Measurements from ENCODE around the gene PRKCQ. TPM values are rescaled to one million over a fixed set of nuclear protein-coding genes. Genes with fewer than 3 reads are reported as not detected.

The PRKCQ gene
- total RNA-seq, 3 donors from 2014 or later = 1.5 to 2.2 (median 1.6) TPM

DNA sequence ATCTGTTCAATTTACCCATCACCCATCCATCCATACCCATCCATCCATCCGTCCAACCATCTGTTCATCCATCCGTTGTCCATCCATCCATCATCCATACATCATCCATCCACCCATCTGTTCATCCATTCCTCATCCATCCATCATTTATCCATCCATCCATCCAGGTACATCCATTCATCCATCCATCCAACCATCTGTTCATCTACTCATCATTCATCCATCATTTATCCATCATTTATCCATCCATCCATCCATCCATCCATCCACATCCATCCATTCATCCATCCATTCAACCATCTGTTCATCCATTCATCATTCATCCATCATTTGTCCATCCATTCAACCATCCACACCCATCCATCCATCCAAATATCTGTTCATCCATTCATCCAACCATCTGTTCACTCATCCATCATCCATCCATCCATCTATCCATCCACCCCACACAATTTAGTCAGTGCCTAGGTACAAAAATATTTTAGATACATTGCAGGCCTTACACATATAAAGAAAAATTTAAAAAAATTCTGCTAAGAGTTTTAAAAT lies 119.1 kb downstream of the PRKCQ start:
- H3K4me1 ChIP-seq (ENCODE audit: low read depth) = no peaks in the 10 kb centered on the region
- no peaks in the 10 kb centered on the region for H3K36me3 ChIP-seq (ENCODE audit: low read depth)
- DNase-seq (no peak), ATAC-seq (no peak)
- no peak overlapping the region for H3K4me3 ChIP-seq
- intact Hi-C loops (cut with DNase I, micrococcal nuclease) = no loop called here
- H3K9me3 ChIP-seq = no peaks in the 10 kb centered on the region
- TF ChIP-seq CTCF (IDR thresholded peaks at IDR 0.05) = no peak

DNA sequence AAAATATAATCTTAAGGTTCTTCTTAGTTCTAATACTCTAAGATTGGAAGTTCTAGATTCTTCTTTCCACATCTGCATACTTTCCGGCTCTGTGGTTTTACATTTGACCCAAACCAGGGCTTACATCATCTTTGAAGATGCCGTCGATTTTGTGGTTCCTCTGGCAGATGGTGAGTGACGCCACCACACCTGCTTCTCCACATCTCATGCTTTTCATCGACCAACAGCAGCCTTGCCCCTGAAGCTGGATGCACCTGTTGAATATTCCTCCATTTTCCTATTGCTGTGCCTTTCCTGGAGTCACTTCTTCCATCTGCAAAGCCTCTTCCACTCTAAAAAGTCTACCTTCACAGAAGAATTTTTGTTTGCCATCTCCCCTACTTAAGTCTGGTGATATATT lies 121.3 kb downstream of the PRKCQ start:
- no peak for TF ChIP-seq CTCF (IDR thresholded peaks at IDR 0.05)
- ATAC-seq (no peak), DNase-seq (no peak)
- Histone ChIP-seq H3K36me3 (ENCODE audit: low read depth) (no peaks in the 10 kb centered on the region), H3K4me1 (ENCODE audit: low read depth) (no peaks in the 10 kb centered on the region), H3K4me3 (no peak overlapping the region), H3K9me3 (no peaks in the 10 kb centered on the region)
- intact Hi-C loops (cut with DNase I, micrococcal nuclease) = no loop called here

DNA sequence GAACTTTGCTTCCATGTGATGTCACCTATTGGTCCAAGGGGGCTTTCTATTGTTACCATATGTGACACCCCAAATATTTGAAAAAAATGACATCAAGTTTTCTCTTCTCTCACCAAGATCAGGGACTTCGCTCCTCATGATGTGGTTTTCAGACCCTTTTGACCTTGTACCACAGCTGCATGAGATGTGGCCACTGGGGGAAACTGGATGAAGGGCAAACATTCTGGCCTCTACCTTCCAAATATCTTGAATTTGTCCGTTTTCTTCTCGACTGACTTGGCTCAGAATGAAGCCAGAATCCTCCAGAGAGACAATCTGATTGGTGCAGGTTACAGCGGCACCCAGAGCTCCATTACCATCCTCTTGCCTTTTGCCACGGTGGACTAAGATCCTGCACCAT lies 122.7 kb downstream of the PRKCQ start:
- TF ChIP-seq CTCF (IDR thresholded peaks at IDR 0.05) = no peak
- no peak for DNase-seq
- Histone ChIP-seq H3K9me3 (no peaks in the 10 kb centered on the region), H3K4me1 (ENCODE audit: low read depth) (no peaks in the 10 kb centered on the region), H3K36me3 (ENCODE audit: low read depth) (no peaks in the 10 kb centered on the region), H3K4me3 (no peak overlapping the region)
- ATAC-seq = no peak
- intact Hi-C loops (cut with DNase I, micrococcal nuclease) = no loop called here

DNA sequence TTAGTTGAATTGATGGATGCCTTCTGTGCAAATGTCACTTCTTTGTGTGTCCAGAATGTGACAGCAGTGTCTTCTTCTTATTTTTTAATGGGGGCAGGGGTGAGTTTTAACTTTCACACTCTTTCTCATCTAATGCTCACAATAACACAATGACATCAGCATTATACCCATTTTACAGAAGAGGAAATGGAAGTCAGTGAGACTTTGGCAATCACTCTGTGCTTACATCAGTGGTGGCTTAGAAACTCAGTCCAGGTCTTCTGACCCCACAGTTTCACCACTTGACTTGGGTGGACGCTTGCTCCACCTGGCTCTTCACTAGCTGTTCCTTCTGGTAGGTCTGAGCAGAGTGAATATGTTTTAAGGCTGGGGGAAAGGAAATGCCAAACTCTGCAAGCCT lies 124.0 kb downstream of the PRKCQ start:
- TF ChIP-seq CTCF (IDR thresholded peaks at IDR 0.05) = no peak
- intact Hi-C loops (cut with DNase I, micrococcal nuclease) = no loop called here
- Histone ChIP-seq H3K4me3 (no peak overlapping the region), H3K9me3 (no peaks in the 10 kb centered on the region), H3K4me1 (ENCODE audit: low read depth) (no peaks in the 10 kb centered on the region), H3K36me3 (ENCODE audit: low read depth) (no peaks in the 10 kb centered on the region)
- DNase-seq (no peak), ATAC-seq (no peak)

- ATAC-seq (no peak), DNase-seq (no peak)
- Histone ChIP-seq H3K9me3 (no peaks in the 10 kb centered on the region), H3K4me3 (no peak overlapping the region), H3K36me3 (ENCODE audit: low read depth) (no peaks in the 10 kb centered on the region), H3K4me1 (ENCODE audit: low read depth) (no peaks in the 10 kb centered on the region)
- no peak for TF ChIP-seq CTCF (IDR thresholded peaks at IDR 0.05)
- intact Hi-C loops (cut with DNase I, micrococcal nuclease) = no loop called here
These were observed 124.5 kb downstream of the PRKCQ start for GRCh38 chr10:6455592-6455991.

DNA sequence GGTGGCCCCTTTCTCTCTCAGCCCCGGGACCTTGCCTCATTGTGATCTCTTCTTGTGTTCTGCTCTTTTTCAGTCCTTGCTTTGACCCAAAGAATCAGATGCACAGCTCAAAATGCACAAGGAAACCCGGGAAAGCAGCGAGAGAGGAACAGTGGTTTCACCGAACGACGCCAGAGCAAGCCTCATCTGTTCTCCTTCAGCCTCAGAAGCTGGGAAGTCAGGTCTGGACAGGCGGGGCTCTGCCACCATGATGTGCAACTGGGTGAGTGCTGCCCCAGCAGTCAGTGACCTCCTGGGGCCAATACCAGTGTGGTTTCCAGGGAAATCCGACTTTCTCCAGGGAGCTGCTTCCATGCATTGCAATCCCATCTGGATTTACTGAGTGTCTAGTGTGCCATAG lies 133.4 kb downstream of the PRKCQ start:
- intact Hi-C loops (cut with DNase I, micrococcal nuclease) = no loop called here
- no peak for TF ChIP-seq CTCF (IDR thresholded peaks at IDR 0.05)
- no peaks in the 10 kb centered on the region for H3K36me3 ChIP-seq (ENCODE audit: low read depth)
- no peak for ATAC-seq
- no peak for DNase-seq
- H3K4me3 ChIP-seq = no peak overlapping the region
- no peaks in the 10 kb centered on the region for H3K9me3 ChIP-seq
- H3K4me1 ChIP-seq (ENCODE audit: low read depth) = peaks cover 3% of the 10 kb centered on the region
